Coronary artery (tissue), 2 donors: ENCODE measurements around the gene SLC7A7.
"Not testable (repeated sequence)": the region's sequence is repeated elsewhere in the genome, so short reads cannot be mapped to it uniquely, and the experiment has no call there.

Source experiments
- DNase-seq: peaks from one replicate; pipeline ENCODE4 v3.0.0-alpha.2; 2017; ENCODE audit warnings: low spot score
- H3K27ac ChIP-seq, 2 donors: fragments of 200-600 bp; sonication (generic); one replicate each; pipeline ENCODE4 v1.5.1; 2016 to 2019
- H3K4me3 ChIP-seq: fragments of 200-600 bp; sonication (generic); 2 replicates; pipeline ENCODE4 v1.5.1; 2016; ENCODE audit warnings: mild to moderate bottlenecking, moderate library complexity
- CTCF ChIP-seq: fragments of 200-600 bp; sonication (generic); IDR thresholded peaks from one replicate; pipeline ENCODE4 v1.5.1; 2019; ENCODE audit warnings: antibody characterized with exemption

SLC7A7 gene

GRCh38 chr14:22781301-22781991 is 33.8 kb downstream of the SLC7A7 start:
- H3K4me3 ChIP-seq, result no peak overlapping the region
- no peak for TF ChIP-seq CTCF
- no peak for DNase-seq
- H3K27ac ChIP-seq, result peak overlapping the region in 1 of 2 donors; percentile 41

- H3K27ac ChIP-seq, result peak overlapping the region in 1 of 2 donors; percentile 41
- DNase-seq, result no peak
- no peak for TF ChIP-seq CTCF
- H3K4me3 ChIP-seq, result no peak overlapping the region
Measured at GRCh38 chr14:22780941-22781300, 34.3 kb downstream of the SLC7A7 start.

GRCh38 chr14:22780105-22780679 is 35.0 kb downstream of the SLC7A7 start:
- H3K27ac ChIP-seq, result peak overlapping the region in 1 of 2 donors; percentile 54
- H3K4me3 ChIP-seq, result no peak overlapping the region
- DNase-seq, result no peak
- TF ChIP-seq CTCF, result no peak

GRCh38 chr14:22778084-22778483 is 37.2 kb downstream of the SLC7A7 start:
- no peak for TF ChIP-seq CTCF
- H3K4me3 ChIP-seq, result no peak overlapping the region
- no peak for DNase-seq
- H3K27ac ChIP-seq, result no peak overlapping the region

- not testable (repeated sequence) for H3K27ac ChIP-seq
Measured at GRCh38 chr14:22776849-22777248, 38.4 kb downstream of the SLC7A7 start.

GRCh38 chr14:22776215-22776614 is 39.0 kb downstream of the SLC7A7 start:
- TF ChIP-seq CTCF, result no peak

More at GRCh38 chr14:22776849-22777248, 38.4 kb downstream of the SLC7A7 start:
- H3K4me3 ChIP-seq, DNase-seq: not testable (repeated sequence)

GRCh38 chr14:22774011-22774706 is 41.1 kb downstream of the SLC7A7 start:
- DNase-seq, result no peak

More at GRCh38 chr14:22776215-22776614, 39.0 kb downstream of the SLC7A7 start:
- Histone ChIP-seq H3K27ac (no peak overlapping the region), H3K4me3 (no peak overlapping the region)
- DNase-seq, result no peak

More at GRCh38 chr14:22774011-22774706, 41.1 kb downstream of the SLC7A7 start:
- H3K4me3 ChIP-seq, result no peak overlapping the region
- no peak overlapping the region for H3K27ac ChIP-seq
- TF ChIP-seq CTCF, result no peak
